ENCODE data around the gene GABBR2.

DNA sequence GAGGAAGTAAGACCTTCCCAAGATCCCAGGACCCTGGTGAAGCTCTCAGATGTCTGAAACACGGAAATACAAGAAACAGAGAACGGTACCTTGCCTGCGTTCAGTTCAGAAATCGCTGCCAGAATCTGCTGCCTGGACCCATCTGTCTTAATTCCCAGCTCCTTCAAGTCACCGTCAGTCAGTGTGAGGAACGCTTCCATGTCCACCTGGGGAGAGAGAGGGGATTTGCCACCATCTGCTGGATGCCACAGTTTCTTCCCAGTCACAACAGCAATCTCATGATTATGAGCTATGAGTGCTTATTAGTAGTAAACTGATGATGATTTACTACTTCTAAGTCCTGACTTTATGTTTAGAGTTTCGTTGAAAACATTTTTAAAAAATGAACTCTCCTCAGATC lies 36.7 kb upstream of the GABBR2 start:
- TF ChIP-seq, protein P1, sequence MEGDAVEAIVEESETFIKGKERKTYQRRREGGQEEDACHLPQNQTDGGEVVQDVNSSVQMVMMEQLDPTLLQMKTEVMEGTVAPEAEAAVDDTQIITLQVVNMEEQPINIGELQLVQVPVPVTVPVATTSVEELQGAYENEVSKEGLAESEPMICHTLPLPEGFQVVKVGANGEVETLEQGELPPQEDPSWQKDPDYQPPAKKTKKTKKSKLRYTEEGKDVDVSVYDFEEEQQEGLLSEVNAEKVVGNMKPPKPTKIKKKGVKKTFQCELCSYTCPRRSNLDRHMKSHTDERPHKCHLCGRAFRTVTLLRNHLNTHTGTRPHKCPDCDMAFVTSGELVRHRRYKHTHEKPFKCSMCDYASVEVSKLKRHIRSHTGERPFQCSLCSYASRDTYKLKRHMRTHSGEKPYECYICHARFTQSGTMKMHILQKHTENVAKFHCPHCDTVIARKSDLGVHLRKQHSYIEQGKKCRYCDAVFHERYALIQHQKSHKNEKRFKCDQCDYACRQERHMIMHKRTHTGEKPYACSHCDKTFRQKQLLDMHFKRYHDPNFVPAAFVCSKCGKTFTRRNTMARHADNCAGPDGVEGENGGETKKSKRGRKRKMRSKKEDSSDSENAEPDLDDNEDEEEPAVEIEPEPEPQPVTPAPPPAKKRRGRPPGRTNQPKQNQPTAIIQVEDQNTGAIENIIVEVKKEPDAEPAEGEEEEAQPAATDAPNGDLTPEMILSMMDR (conservative IDR thresholded peaks at IDR 0.05; ENCODE audit: low read depth, low read length): no peak
- no peak for TF ChIP-seq EZH2 (IDR thresholded peaks at IDR 0.05; ENCODE audit: borderline replicate concordance, low read depth, low read length, poor library complexity, severe bottlenecking)

All from A673 (cell line).